IMR-90 (cell line): ENCODE results near the gene EEPD1. TPM values are rescaled to one million over a fixed set of nuclear protein-coding genes. Genes with fewer than 3 reads are reported as not detected.

Source experiments
- ATAC-seq: fragments of 200-7000 bp; cut with Tn5 transposase; 2 replicates; pipeline ENCODE4 v1.9.1; 2020; ENCODE audit warnings: low read depth, mild to moderate bottlenecking, moderate library complexity
- BruUV-seq: library from RNA; stranded (reverse); fragments of 400-500 nt; replicated peaks from 2 replicates; lab custom pipeline; 2021; lab: Mats Ljungman, UMichigan
- CTCF ChIA-PET: fragments of 300-600 bp; formaldehyde crosslinking; extraction: SDS; loops from one replicate; lab custom pipeline; 2021; ENCODE audit warnings: antibody characterized with exemption; lab: Yijun Ruan, JAX
- POLR2A ChIA-PET: fragments of 300-600 bp; sonication (Branson Sonifier 250); formaldehyde crosslinking; loops from one replicate; lab custom pipeline; 2022; ENCODE audit warnings: antibody characterized with exemption; ENCODE audit not compliant: unreplicated experiment; lab: Charles Lee
- DNase-seq: peaks from one replicate; pipeline ENCODE4 v3.0.0; 2013
- H2AFZ ChIP-seq: replicated peaks from 2 replicates; pipeline ENCODE3; 2013; ENCODE audit warnings: low read length, mild to moderate bottlenecking; ENCODE audit not compliant: poor library complexity
- H2AK5ac ChIP-seq: 2 replicates; pipeline ENCODE4 v1.6.1; 2013; ENCODE audit warnings: low read depth, low read length, inconsistent platforms
- H2AK9ac ChIP-seq: replicated peaks from 2 replicates; pipeline ENCODE3; 2013; ENCODE audit warnings: mild to moderate bottlenecking, low read depth, low read length, moderate library complexity; ENCODE audit not compliant: poor library complexity
- H2BK120ac ChIP-seq: 2 replicates; pipeline ENCODE4 v1.6.1; 2013; ENCODE audit warnings: low read depth, low read length, inconsistent platforms
- H2BK15ac ChIP-seq: 3 replicates; pipeline ENCODE4 v1.6.1; 2013; ENCODE audit warnings: low read depth, low read length, inconsistent platforms
- H2BK20ac ChIP-seq: 2 replicates; pipeline ENCODE4 v1.6.1; 2013; ENCODE audit warnings: low read depth, mild to moderate bottlenecking, inconsistent platforms, low read length, moderate library complexity
- H2BK5ac ChIP-seq: 2 replicates; pipeline ENCODE4 v1.6.1; 2013; ENCODE audit warnings: mild to moderate bottlenecking, low read depth, low read length, inconsistent platforms; ENCODE audit not compliant: poor library complexity, severe bottlenecking
- H3K14ac ChIP-seq: replicated peaks from 2 replicates; pipeline ENCODE4 v1.6.1; 2013; ENCODE audit warnings: low read depth, low read length, inconsistent platforms
- H3K18ac ChIP-seq: 2 replicates; pipeline ENCODE4 v1.6.1; 2013; ENCODE audit warnings: low read depth, low read length, control low read depth
- H3K23ac ChIP-seq: 2 replicates; pipeline ENCODE4 v1.6.1; 2013; ENCODE audit warnings: low read depth, low read length, inconsistent platforms
- H3K27ac ChIP-seq: 2 replicates; pipeline ENCODE4 v1.5.1; 2013; ENCODE audit warnings: mild to moderate bottlenecking, control low read depth, low read length; ENCODE audit not compliant: insufficient read depth
- H3K27me3 ChIP-seq: 2 replicates; pipeline ENCODE4 v1.6.1; 2013; ENCODE audit warnings: low read length; ENCODE audit not compliant: control insufficient read depth, insufficient read depth
- H3K36me3 ChIP-seq: 2 replicates; pipeline ENCODE4 v1.6.1; 2013; ENCODE audit warnings: low read length, mixed read lengths; ENCODE audit not compliant: control insufficient read depth, insufficient read depth
- H3K4ac ChIP-seq: 2 replicates; pipeline ENCODE4 v1.6.1; 2013; ENCODE audit warnings: low read depth, low read length, inconsistent platforms
- H3K4me1 ChIP-seq: 2 replicates; pipeline ENCODE4 v1.6.1; 2013; ENCODE audit warnings: low read length, mixed read lengths; ENCODE audit not compliant: control insufficient read depth, insufficient read depth
- H3K4me2 ChIP-seq: 2 replicates; pipeline ENCODE4 v1.6.1; 2013; ENCODE audit warnings: low read depth, mild to moderate bottlenecking, control low read depth, low read length, moderate library complexity
- H3K4me3 ChIP-seq: 2 replicates; pipeline ENCODE4 v1.5.1; 2013; ENCODE audit warnings: low read depth, mild to moderate bottlenecking, control low read depth, low read length, moderate library complexity; ENCODE audit not compliant: insufficient read depth
- H3K56ac ChIP-seq: 2 replicates; pipeline ENCODE4 v1.6.1; 2013; ENCODE audit warnings: low read length, inconsistent platforms; ENCODE audit not compliant: insufficient read depth; ENCODE audit errors: extremely low read depth
- H3K79me1 ChIP-seq, 2 experiments: 2 replicates each; pipeline ENCODE4 v1.6.1; 2013; ENCODE audit warnings: low read length in 2 of 2, inconsistent platforms in 1 of 2, low read depth in 1 of 2
- H3K9ac ChIP-seq: 2 replicates; pipeline ENCODE4 v1.6.1; 2013; ENCODE audit warnings: low read depth, low read length, control low read depth
- H3K9me1 ChIP-seq: 2 replicates; pipeline ENCODE4 v1.6.1; 2013; ENCODE audit warnings: low read length, inconsistent platforms; ENCODE audit not compliant: insufficient read depth
- H3K9me3 ChIP-seq: 2 replicates; pipeline ENCODE4 v1.6.1; 2013; ENCODE audit warnings: low read length; ENCODE audit not compliant: control insufficient read depth, insufficient read depth
- H4K20me1 ChIP-seq: 2 replicates; pipeline ENCODE4 v1.6.1; 2013; ENCODE audit warnings: low read length, inconsistent platforms; ENCODE audit not compliant: insufficient read depth
- H4K5ac ChIP-seq: 2 replicates; pipeline ENCODE4 v1.6.1; 2013; ENCODE audit warnings: mild to moderate bottlenecking, low read depth, low read length, control low read depth
- H4K8ac ChIP-seq, 2 experiments: 2 replicates each; pipeline ENCODE4 v1.6.1; 2013; ENCODE audit warnings: low read depth in 2 of 2, low read length in 2 of 2, control low read depth in 1 of 2, inconsistent platforms in 1 of 2
- H4K91ac ChIP-seq: 2 replicates; pipeline ENCODE4 v1.6.1; 2013; ENCODE audit warnings: low read depth, low read length, inconsistent platforms; ENCODE audit not compliant: insufficient read depth
- BHLHE40 ChIP-seq: fragments of 150-350 bp; IDR thresholded peaks from 2 replicates; pipeline ENCODE4 v1.6.1; 2016; ENCODE audit warnings: mild to moderate bottlenecking, low read depth, low read length
- CHD1 ChIP-seq: IDR thresholded peaks from 2 replicates; pipeline ENCODE4 v1.6.1; 2012; ENCODE audit warnings: low read depth, low read length, improper control_type of control experiment
- CTCF ChIP-seq: conservative IDR thresholded peaks from 2 replicates; pipeline ENCODE4 v1.5.1; 2012; ENCODE audit warnings: mild to moderate bottlenecking, low read depth, low read length, improper control_type of control experiment
- ELK1 ChIP-seq: fragments of 150-350 bp; IDR thresholded peaks from 2 replicates; pipeline ENCODE4 v1.6.1; 2016; ENCODE audit warnings: low read depth, mild to moderate bottlenecking, low read length, moderate library complexity, borderline replicate concordance
- FOS ChIP-seq: fragments of 150-350 bp; IDR thresholded peaks from 2 replicates; pipeline ENCODE4 v1.6.1; 2016; ENCODE audit warnings: low read depth, low read length
- MAFK ChIP-seq: IDR thresholded peaks from 2 replicates; pipeline ENCODE4 v1.6.1; 2012; ENCODE audit warnings: low read depth, low read length, improper control_type of control experiment
- MAZ ChIP-seq: IDR thresholded peaks from 2 replicates; pipeline ENCODE4 v1.6.1; 2012; ENCODE audit warnings: low read depth, mild to moderate bottlenecking, low read length, improper control_type of control experiment, moderate library complexity, borderline replicate concordance
- MXI1 ChIP-seq: IDR thresholded peaks from 2 replicates; pipeline ENCODE4 v1.6.1; 2012; ENCODE audit warnings: low read depth, mild to moderate bottlenecking, low read length, moderate library complexity, borderline replicate concordance
- NFE2L2 ChIP-seq: fragments of 150-350 bp; IDR thresholded peaks from 2 replicates; pipeline ENCODE4 v1.6.1; 2016; ENCODE audit warnings: low read depth, mild to moderate bottlenecking, low read length
- POLR2A ChIP-seq: IDR thresholded peaks from 2 replicates; pipeline ENCODE4 v1.6.1; 2012; ENCODE audit warnings: mild to moderate bottlenecking, low read depth, low read length
- RAD21 ChIP-seq: IDR thresholded peaks from 2 replicates; pipeline ENCODE4 v1.6.1; 2012; ENCODE audit warnings: low read length, improper control_type of control experiment
- RCOR1 ChIP-seq: IDR thresholded peaks from 2 replicates; pipeline ENCODE4 v1.6.1; 2012; ENCODE audit warnings: mild to moderate bottlenecking, low read length, improper control_type of control experiment; ENCODE audit not compliant: insufficient replicate concordance
- RFX5 ChIP-seq: IDR thresholded peaks from 2 replicates; pipeline ENCODE4 v1.8.0; 2012; ENCODE audit warnings: low read depth, mild to moderate bottlenecking, low read length, moderate library complexity
- SMC3 ChIP-seq: fragments of 150-350 bp; IDR thresholded peaks from 2 replicates; pipeline ENCODE4 v1.6.1; 2016; ENCODE audit warnings: low read depth, mild to moderate bottlenecking, antibody characterized with exemption, low read length, moderate library complexity
- USF2 ChIP-seq: fragments of 150-350 bp; IDR thresholded peaks from 2 replicates; pipeline ENCODE4 v1.6.1; 2017; ENCODE audit warnings: mild to moderate bottlenecking, antibody characterized with exemption, low read length, low read depth
- WGBS, 2 experiments: methylation state at CpG; one replicate each; pipeline versions ENCODE4 v1.1.5 to v1.1.7; 2013; ENCODE audit warnings: missing lambda C conversion rate in 2 of 2; ENCODE audit not compliant: insufficient read length in 1 of 2; ENCODE audit errors: extremely low coverage in 2 of 2; 5-methylcytosine and 5-hydroxymethylcytosine counted together
- dilution Hi-C: fragments of 300-500 bp; cut with HindIII; formaldehyde crosslinking; loops from one replicate; pipeline ENCODE4 v1.14.3; 2018; ENCODE audit warnings: low sequenced_read_pairs; ENCODE audit not compliant: unreplicated experiment
- in situ Hi-C: fragments of 300-500 bp; cut with MboI; formaldehyde crosslinking; loops from 3 replicates; pipeline ENCODE4 v1.14.3; 2019; ENCODE audit warnings: low sequenced_read_pairs, inconsistent platforms, mixed read lengths
- intact Hi-C: fragments of 100-400 bp; cut with micrococcal nuclease; formaldehyde crosslinking; loops from 2 replicates; pipeline ENCODE4 v1.10.0; 2022
- polyA plus RNA-seq, 3 experiments: library from polyadenylated mRNA; depleted of rRNA; stranded (reverse); fragments of >200 nt; gene quantifications; 2 replicates each; pipeline ENCODE4 v1.2.3, GENCODE V29; 2012; ENCODE audit warnings: low replicate concordance in 1 of 3
- total RNA-seq: library from RNA; depleted of rRNA; stranded (reverse); fragments of >200 nt; gene quantifications from 2 replicates; pipeline ENCODE4 v1.2.3, GENCODE V29; 2012

The EEPD1 gene
- total and polyA plus RNA-seq, 2 of the 4 experiments (the other 2 are of a cell fraction), result 7.3 to 15.2 TPM

- CTCF ChIA-PET, result no interaction called here
- no peak overlapping the region for H3K4me2 ChIP-seq
These were observed 23.6 kb downstream of the EEPD1 start for GRCh38 chr7:36176697-36177096.

More at GRCh38 chr7:36176697-36177096, 23.6 kb downstream of the EEPD1 start:
- Histone ChIP-seq H2BK20ac (no peak overlapping the region), H4K91ac (no peak overlapping the region), H3K4ac (no peak overlapping the region), H2BK15ac (no peak overlapping the region), H4K8ac (no peak overlapping the region), H3K27ac (no peak overlapping the region), H3K27me3 (no peaks in the 10 kb centered on the region), H3K14ac (no peak overlapping the region), H2AFZ (no peak overlapping the region), H3K9me3 (no peaks in the 10 kb centered on the region), H3K18ac (no peak overlapping the region), H4K20me1 (no peaks in the 10 kb centered on the region; the same call in 1 of the 2 replicates), H2AK9ac (no peak overlapping the region), H3K4me3 (no peak overlapping the region), H2BK120ac (no peak overlapping the region), H3K9ac (no peak overlapping the region), H2AK5ac (no peak overlapping the region), H3K56ac (no peak overlapping the region), H4K5ac (no peak overlapping the region), H3K79me1 (peaks cover 16 to 41% of the 10 kb centered on the region in 2 experiments), H3K4me1 (peaks cover 3% of the 10 kb centered on the region; the same call in 1 of the 2 replicates), H3K23ac (no peak overlapping the region), H3K9me1 (no peaks in the 10 kb centered on the region), H2BK5ac (no peak overlapping the region), H3K36me3 (no peaks in the 10 kb centered on the region)
- dilution Hi-C loops (no loop called here), in situ Hi-C loops (no loop called here), intact Hi-C loops (no loop called here)
- no CpG with 5 or more reads among the region's 4 CpGs for WGBS, 2 experiments
- BruUV-seq, result no TSS peak
- DNase-seq (no peak), ATAC-seq (no peak)
- POLR2A ChIA-PET, result no interaction called here
- TF ChIP-seq RCOR1, result no peak
- no peak for TF ChIP-seq CHD1
- no peak for TF ChIP-seq MAFK
- no peak for TF ChIP-seq ELK1
- no peak for TF ChIP-seq RFX5
- no peak for TF ChIP-seq MAZ
- no peak for TF ChIP-seq SMC3
- no peak for TF ChIP-seq MXI1
- no peak for TF ChIP-seq NFE2L2
- TF ChIP-seq CTCF, result no peak
- no peak for TF ChIP-seq POLR2A
- no peak for TF ChIP-seq BHLHE40
- TF ChIP-seq USF2, result no peak
- TF ChIP-seq RAD21, result no peak
- TF ChIP-seq FOS, result no peak
